ENCODE data around the gene CT47C1. TPM values are rescaled to one million over a fixed set of nuclear protein-coding genes. Genes with fewer than 3 reads are reported as not detected.

CT47C1 gene
- total RNA-seq, 1 donor from 2014 or later: not detected

DNA sequence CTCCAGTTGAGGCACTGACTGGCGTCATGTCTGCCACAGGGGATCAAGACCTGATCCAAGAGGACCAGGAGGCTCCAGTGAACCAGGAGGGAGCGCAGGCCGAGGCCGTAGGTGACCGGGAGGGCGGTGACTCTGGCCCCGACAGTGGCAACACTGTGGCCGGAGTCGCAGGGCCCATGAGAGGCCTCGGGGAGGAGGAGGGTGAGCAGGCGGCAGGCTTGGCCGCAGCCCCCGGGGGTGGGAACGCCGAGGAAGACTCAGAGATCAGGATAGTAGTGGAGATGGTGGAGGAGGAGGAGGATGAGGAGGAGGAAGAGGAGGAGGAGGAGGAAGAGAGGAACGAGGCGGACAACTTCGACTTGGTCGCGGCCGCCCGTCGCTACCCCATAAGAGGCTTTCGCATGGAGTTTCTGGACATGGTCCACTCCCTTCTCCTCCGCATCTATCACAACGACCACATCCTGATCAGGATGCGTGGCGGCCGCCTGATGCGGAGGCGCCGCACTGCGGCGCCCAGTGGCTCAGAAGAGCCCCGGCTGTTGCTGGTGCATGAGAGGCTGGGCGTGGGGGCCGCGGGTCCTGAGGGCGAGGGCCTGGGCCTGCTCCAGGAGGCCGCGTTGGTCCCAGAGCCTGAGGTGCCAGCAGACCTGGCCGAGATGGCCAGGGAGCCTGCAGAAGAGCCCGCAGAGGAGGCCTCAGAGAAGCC, 560 bp downstream of the CT47C1 start:
- DNase-seq (ENCODE audit: low spot score) (no peak), ATAC-seq (no peak)

DNA sequence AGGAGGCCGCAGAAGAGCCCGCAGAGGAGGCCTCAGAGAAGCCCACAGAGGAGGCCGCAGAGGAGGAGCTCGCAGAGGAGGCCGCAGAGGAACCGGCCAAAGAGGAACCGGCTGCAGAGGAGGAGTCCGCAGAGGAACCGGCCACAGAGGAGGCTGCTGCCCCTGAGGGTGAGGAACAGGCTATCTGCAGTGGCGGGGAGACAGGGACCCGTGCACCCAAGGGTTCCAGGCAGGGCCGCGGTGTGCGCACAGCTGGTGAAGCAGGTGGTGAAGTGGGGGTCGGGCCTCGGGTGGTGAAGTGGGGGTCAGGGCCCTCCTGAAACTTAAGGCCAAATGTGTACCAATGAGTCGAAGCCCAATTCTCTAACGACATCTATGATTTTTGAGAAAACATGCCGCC, 1.1 kb downstream of the CT47C1 start:
- no peak for DNase-seq (ENCODE audit: low spot score)
- no peak for ATAC-seq

DNA sequence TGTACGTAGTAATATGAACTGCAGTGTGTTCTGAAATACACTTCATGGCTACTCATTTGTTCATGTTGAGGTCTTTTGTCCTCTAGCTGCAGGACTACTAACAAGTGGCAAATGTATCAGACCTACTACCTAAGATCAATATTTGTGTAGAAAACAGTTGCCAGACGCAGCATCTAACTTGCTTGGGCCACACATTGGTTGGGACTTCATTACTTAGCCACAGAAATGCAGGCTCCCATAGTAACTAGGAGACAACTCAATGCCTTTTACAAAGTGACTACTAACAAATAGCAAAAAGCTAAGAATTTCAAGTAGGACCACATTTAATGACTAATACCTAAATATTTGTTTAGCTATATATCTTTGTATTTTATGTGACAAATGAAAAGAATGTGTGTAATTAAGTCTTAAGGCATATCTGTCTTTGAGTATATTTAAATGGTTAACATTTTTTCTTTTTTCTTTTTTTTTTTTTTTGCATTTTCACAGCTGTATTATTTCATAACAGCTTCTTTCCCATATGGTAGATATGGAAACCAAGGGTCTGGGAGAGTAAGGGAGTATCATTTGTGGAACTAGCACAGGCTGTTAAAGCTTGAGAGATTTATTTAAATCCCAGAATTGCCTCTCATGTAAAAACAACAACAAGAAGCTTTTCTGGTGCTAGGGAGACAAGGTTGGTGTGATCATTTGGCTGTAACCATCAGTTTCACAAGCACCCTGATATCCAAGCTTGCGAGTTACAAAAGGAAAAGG, 2.7 kb downstream of the CT47C1 start:
- ATAC-seq (no peak), DNase-seq (ENCODE audit: low spot score) (no peak)

DNA sequence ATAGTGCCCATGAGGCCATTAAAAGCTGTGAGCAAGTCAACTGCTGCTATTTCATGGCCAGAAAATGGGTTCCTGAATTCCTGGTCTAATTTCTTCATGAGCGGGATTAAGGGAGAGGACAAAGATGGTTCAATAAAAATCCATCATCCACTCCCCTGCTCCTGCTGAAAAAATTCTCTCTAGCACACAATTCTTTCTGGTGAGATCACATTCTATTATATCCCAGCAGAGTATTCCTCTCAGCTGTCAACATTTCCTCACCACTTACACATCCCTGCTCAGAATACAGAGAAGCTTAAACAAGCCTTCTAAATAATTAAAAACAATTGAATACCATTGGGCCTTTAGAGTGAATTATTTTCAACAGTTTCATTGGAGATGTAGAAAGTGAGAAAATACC, 9.5 kb downstream of the CT47C1 start:
- no peak for ATAC-seq
- DNase-seq (ENCODE audit: low spot score): no peak

DNA sequence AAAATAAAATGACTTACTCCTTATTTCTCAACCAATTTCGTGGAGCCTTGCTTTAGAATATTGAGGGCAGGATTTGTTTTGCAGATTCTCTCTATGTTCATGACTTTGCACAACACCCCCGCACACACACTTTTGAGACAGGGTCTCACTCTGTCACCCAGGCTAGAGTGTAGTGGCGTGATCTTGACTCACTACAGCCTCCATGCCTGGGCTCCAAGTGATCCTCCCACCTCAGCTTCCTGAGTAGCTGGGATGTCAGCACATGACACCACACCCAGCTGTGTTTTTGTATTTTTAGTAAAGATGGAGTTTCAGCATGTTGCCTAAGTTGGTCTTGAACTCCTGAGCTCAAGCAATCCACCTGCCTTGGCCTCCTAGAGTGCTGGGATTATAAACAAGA, 12.0 kb downstream of the CT47C1 start:
- DNase-seq (ENCODE audit: low spot score) (no peak), ATAC-seq (no peak)

DNA sequence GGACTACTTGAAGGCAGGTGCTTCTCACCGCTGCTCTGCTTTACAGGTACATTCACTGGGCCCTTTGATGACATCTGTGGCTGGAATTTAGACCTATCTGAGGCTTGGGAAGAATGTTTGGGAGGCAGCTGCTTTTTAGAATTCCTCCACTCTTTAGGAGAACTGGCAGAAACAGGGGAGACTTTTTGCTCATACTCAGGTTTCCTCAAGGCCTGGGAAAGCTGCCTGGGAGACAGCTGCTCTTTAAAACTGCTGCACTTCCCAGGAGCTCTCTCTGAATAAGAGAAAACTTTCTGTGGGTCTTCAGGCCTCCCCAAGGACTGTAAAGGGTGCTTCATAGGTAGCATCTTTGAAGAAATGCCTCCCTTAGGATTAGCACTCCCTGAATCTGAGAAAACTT, 14.3 kb downstream of the CT47C1 start:
- ATAC-seq: no peak

DNA sequence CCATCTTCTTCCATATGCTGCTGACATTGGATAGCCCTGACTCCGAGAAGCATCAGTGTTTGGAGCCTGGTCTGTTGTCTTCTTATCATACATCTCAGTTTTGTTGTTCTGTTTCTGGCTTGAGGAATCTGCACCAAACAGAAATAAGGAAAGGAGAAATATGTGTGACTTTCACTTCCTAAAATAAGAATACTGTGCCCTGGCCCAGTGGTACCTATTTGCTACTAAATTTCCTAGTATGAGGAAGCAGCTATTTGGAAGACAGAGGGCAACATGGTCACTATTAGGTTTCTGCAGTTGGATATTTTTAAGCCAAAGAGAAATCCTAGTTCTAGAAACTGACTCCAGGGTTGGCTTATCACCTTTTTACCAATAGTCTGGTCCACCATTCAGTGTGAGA, 16.8 kb downstream of the CT47C1 start:
- ATAC-seq (no peak), DNase-seq (ENCODE audit: low spot score) (no peak)

More for the DNA sequence above, 14.3 kb downstream of the CT47C1 start:
- no peak for DNase-seq (ENCODE audit: low spot score)

DNA sequence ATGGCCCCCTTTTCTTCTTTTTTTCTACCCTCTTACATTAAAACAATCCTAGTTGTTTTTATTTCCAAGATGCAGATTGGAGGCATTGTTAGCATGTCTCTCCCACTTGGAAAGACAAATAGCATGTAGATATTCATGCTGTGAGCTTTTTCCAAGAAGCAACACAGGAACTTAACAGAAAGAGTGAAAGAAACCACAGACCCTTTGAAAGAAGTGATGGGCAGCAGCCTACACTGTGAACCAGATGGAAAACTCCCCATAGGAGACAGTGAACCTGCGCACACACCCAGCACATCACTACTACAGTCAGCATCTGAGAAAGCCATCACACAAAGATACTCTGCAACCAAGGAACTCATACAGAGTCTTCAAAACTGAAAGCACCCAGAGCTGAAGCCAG, 17.8 kb downstream of the CT47C1 start:
- no peak for ATAC-seq
- DNase-seq (ENCODE audit: low spot score): no peak

DNA sequence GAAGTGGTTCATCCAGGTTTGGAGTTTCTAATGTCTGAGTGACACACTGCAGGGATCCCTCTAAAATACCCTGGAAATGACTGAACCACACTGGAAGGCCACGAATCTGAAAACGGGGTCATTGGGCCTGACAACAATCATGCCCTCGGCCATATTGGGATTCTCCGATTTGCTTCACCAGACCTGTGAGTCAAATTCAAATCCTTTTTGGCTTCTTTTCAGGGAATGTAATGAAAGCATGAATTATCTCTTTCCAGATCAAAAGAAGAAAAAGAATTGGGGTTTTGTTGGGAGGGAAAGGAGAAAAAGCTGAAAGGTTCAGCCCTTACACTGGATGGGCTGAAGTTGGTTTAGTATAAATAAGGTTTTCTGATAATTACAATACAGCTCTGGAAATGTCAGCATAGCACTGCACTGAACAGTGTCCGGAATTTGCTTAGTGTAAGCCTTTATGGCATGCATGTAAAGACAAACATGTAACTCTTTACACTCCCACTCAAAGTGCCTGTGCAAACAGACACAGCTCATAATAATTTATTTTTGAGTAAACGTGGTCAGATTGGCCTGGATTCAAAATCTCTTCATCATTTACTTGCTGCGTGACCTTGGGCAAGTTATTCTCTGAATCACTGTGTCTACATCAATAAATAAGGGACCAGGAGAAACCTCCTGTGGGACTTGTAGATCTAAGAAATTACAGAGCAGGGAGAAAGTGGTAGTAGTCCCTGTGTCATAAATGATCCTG, 21.4 kb downstream of the CT47C1 start:
- no peak for DNase-seq (ENCODE audit: low spot score)
- ATAC-seq: no peak

DNA sequence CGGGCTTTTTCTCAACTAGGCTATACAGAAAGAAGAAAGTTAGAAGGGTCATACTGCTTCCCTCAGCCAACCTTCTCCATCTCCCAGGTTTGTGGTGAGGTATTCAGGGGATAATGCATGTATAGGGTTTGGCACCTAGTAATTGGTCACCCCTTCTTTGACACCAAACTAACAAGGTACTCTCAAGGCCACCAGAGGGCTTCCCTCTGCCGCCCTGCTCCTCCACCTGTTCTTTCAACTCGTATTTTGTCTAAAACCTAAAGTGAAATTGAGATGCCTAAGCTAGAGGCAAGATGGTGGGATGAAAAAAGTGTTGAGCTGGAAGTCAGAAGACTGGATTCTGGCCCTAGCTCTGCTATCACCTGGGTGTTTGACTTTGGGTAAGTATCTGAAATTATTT, 22.0 kb downstream of the CT47C1 start:
- DNase-seq (ENCODE audit: low spot score) (no peak), ATAC-seq (no peak)

DNA sequence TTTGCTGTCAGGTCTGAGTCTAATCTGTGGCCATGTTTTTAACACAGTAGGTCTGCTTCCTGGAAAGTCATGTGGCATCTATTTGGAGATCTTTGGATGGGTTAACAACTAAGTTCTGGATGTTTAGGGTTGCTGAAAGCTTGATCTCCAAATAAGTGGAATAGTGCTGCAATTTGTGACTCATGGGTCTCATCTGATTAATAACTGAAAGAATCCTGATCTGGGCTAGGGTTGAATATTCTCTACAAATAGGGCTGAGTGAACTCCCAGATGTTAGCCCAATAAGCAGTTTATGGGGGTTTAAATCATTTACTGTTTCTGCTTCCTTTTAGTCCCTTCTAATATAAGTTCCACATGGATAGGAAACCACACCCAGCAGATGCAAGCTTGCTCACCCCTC, 23.1 kb downstream of the CT47C1 start:
- DNase-seq (ENCODE audit: low spot score) (no peak), ATAC-seq (no peak)

DNA sequence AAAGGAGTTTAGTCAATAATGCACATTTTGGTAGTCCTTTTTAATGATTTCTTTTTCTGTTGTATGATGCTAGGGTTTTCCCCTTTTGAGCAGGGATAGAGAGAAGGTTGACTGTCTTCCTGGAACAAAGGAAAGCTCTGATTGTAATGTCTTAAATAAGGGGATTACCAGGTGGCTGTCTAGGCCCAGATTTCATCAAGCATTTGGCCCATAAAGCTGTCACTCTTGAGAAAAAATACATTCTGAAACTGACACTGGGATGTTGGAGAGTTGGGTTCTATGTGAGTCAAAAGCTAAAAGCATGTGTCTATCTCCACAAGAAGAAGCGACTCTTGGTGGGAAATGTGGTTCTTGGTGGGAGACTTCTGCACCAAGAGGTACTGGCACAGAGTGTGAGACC, 28.4 kb downstream of the CT47C1 start:
- DNase-seq (ENCODE audit: low spot score) (no peak), ATAC-seq (no peak)

DNA sequence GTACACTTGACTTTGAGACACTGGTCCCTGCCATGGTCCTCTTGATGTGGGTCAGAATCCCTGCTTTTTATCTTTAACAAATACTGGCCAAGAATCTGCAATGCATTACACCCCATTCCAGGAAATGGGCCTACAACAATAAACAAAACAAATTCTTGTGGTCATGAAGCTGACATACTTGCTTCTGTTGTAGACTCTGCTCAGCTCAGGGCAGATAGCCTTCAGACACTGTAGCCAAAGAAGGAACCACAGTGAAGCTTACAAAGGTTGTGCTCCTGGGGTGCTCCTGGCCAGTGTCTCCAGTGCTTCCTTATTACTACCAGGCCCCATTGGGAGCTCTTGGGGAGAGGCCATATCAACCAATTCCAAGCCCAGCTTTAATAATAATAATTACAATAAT, 33.0 kb downstream of the CT47C1 start:
- DNase-seq (ENCODE audit: low spot score) (no peak), ATAC-seq (no peak)

DNA sequence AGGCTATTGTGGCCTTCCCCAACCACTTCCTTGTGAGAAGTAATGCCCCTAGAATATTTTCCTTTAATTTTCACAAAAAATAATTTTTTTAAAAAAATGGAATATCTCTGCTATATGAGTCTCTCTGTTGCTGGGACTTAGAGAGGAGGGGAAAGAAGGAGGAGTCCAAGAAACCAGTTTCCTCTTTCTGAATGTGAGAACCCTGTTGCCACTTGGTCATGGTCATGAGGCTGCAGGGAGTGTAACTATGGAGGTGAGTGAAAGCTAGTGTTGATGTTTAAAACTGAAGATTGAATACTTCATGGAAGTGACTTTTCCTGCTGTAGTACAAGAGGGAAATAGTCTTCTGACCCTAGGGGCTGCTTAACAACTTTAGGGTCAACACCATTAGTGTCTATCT, 34.4 kb downstream of the CT47C1 start:
- ATAC-seq (no peak), DNase-seq (ENCODE audit: low spot score) (no peak)

DNA sequence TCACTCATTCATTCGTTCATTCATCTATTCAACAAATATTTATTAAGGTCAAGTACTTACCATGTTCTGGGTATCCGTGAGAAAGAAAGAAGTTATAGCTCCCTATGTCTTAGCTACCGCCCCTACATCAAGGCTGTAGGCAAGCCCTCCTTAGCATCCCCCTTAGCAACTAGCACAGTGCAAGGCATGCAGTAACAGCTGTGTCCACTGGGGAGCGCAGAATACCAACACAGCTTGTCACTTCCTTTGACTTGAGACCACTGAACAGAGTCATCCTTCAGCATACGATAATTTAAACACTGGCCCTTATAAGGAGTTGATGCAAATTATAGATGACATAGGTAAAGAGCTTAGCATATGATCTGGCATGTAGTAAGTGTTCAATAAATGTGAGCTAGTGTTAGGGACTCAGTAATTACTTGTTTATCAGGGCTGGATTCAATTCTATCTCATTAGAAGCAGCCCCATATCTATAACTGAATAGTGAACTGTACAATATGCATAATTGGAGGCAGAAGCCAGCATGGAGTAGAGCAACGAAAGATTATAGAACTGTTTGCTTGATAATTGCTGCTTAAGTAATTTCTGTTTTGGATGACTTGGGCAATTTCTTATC, 46.1 kb downstream of the CT47C1 start:
- peak; percentile 78 for ATAC-seq
- DNase-seq (ENCODE audit: low spot score): peak; percentile 46

DNA sequence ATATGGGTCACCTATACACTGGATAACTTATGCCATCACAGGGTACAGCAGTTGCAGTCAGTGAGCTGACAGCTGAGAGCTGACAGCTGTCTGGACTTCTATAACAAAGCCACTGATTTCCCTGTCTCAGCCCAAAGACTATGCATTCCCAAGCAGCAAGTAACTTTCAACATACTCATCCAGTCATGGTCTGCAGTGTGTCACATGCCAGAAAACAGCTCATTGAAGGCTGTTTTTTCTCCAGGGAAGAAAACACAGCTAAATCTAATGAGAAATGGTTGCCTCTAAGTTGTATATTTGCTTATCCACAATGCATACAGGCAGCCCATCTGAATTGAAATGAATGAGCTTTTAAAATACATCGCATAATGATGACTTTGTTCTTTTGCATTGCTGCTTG, 48.5 kb downstream of the CT47C1 start:
- ATAC-seq (no peak), DNase-seq (ENCODE audit: low spot score) (no peak)

Other genes starting within 250 kb of the CT47C1 start
- gene ZCCHC12, start 249.2 kb upstream of the CT47C1 start, total RNA-seq: not detected
- 9.5 TPM for gene LONRF3, start 98.4 kb upstream of the CT47C1 start, total RNA-seq
- gene KIAA1210, start 54.8 kb downstream of the CT47C1 start, total RNA-seq: not detected
- gene PGRMC1, start 163.3 kb downstream of the CT47C1 start, total RNA-seq: 267 TPM

Measured in left lobe of liver (tissue), 2 donors.